Lower leg skin (tissue), 3 donors: ENCODE measurements around the gene TBC1D12.

Experiments
- POLR2A ChIP-seq, 2 donors: fragments of 450-650 bp; IDR thresholded peaks; one replicate each; pipeline ENCODE4 v1.6.1; 2016 to 2017; ENCODE audit warnings: antibody characterized with exemption in 2 of 2, mild to moderate bottlenecking in 1 of 2, moderate library complexity in 1 of 2
- TF ChIP-seq, protein P1 (sequence below), 3 donors: fragments of 450-650 bp; IDR thresholded peaks; one replicate each; pipeline ENCODE4 v1.5.1; 2016; ENCODE audit warnings: antibody characterized with exemption in 3 of 3, mild to moderate bottlenecking in 3 of 3, moderate library complexity in 2 of 3

- TF ChIP-seq, protein P1, sequence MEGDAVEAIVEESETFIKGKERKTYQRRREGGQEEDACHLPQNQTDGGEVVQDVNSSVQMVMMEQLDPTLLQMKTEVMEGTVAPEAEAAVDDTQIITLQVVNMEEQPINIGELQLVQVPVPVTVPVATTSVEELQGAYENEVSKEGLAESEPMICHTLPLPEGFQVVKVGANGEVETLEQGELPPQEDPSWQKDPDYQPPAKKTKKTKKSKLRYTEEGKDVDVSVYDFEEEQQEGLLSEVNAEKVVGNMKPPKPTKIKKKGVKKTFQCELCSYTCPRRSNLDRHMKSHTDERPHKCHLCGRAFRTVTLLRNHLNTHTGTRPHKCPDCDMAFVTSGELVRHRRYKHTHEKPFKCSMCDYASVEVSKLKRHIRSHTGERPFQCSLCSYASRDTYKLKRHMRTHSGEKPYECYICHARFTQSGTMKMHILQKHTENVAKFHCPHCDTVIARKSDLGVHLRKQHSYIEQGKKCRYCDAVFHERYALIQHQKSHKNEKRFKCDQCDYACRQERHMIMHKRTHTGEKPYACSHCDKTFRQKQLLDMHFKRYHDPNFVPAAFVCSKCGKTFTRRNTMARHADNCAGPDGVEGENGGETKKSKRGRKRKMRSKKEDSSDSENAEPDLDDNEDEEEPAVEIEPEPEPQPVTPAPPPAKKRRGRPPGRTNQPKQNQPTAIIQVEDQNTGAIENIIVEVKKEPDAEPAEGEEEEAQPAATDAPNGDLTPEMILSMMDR (IDR thresholded peaks at IDR 0.05): no peak
- TF ChIP-seq POLR2A (IDR thresholded peaks at IDR 0.05): no peak
Observed at GRCh38 chr10:94412449-94412848, 10.1 kb downstream of the TBC1D12 start.
